CD1c-positive myeloid dendritic cell (primary cell): ENCODE measurements around the gene SLC17A9.
A peak's percentile ranks its signal among the peaks of the same experiment; 100 is the strongest.

ENCODE experiments used
- DNase-seq: peaks from one replicate; pipeline ENCODE4 v3.0.0-alpha.2; 2016; ENCODE audit errors: extremely low spot score

Gene SLC17A9

DNA sequence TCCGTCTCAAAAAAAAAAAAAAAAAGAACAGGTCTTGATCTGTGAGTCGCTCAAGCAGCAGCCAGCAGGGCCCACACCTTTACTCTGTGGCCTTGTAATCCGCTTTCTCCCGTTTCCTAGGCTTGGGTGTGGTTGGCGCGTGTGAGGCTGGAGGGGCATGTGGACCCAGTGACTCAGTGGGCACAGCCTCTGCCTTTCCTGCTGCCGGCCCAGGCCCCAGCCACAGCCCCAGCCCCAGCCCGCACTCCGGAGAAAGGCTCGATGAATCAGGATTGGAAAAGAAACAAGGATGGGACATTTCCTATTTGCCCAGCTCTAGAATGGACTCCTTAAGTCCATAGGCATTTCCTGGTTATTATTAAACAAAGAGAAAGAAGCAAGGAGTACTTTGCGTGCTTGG, 50.0 kb downstream of the SLC17A9 start:
- no peak for DNase-seq

DNA sequence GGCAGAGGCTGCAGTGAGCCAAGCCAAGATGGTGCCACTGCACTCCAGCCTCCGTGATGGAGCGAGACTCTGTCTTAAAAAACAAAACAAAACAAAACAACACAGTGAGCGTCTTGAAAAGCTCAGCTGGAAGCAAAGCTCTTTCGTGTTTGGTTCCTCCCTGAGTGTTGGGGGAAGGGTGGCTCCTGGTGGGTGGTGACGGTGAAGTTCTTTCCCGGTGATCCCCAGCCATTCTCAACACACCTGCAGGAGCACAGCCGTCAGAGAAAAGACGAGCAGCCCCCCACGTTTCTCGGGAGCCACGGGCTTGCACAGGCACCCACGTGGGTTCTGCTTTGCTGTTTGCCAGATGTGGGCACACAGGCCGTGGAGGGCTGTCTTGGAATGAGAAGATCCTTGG, 51.0 kb downstream of the SLC17A9 start:
- DNase-seq, result no peak

DNA sequence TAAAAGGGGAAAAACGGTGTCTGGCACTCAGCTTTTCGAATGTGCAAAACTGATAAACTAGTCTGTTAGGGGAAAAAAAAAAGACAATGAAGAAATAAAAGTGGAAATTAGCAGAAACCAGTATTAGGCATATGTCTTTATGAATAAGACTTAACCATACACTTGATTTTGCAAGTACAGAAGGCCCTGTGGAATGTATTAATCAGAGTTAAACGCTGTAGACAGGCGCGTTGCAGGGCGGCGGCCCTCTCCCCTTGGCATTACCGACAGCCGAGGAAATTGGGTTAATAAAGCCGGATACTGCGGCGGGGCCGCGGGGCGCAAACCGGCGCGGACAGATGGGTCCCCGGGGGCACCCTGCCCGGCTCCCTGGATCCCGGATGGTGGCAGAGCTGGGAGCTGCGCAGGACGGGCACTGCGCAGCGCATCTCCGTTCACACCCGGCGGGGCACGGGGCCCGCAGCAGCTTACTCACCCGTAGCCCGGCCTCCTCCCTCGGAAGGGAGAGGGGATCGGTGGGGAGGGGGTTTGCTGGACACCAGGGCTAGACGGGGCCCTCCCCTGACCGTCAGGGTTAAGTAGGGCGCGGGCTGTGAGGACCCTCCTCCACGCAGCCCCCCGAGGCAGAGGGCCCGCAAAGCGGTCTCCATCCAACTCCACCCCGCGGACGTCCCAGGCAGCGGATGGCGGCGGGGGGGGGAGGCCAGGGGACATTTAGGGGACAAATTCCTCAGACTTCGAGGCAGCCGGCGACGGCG, 52.3 kb downstream of the SLC17A9 start:
- DNase-seq, result no peak

DNA sequence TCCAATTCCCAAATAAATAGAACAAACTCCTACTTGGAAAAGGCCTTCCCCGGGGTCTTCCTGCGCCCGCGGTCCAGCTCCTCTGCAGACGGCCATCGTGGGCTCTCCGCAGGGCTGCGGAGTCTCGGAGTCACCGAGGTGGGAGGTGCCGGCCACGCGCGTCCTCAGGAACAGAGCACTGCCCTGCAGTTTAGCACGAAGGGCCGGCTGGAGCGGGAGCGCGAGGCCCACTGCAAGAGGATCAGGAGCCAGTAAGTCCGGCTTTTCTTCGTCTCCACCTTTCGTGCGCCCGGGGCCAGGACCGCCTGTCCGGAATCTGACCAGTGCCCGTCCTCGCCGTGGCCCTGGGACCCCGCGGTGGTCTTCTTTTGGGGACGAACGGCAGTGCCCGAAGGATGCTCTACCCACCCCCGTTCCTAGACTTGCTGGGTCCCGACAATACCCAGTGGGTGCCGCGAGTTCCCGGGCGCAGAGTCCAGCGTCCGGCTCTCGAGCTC, 52.9 kb downstream of the SLC17A9 start:
- no peak for DNase-seq

- DNase-seq, result peak; percentile 13
These were observed 53.5 kb downstream of the SLC17A9 start for GRCh38 chr20:63005862-63006539.

DNA sequence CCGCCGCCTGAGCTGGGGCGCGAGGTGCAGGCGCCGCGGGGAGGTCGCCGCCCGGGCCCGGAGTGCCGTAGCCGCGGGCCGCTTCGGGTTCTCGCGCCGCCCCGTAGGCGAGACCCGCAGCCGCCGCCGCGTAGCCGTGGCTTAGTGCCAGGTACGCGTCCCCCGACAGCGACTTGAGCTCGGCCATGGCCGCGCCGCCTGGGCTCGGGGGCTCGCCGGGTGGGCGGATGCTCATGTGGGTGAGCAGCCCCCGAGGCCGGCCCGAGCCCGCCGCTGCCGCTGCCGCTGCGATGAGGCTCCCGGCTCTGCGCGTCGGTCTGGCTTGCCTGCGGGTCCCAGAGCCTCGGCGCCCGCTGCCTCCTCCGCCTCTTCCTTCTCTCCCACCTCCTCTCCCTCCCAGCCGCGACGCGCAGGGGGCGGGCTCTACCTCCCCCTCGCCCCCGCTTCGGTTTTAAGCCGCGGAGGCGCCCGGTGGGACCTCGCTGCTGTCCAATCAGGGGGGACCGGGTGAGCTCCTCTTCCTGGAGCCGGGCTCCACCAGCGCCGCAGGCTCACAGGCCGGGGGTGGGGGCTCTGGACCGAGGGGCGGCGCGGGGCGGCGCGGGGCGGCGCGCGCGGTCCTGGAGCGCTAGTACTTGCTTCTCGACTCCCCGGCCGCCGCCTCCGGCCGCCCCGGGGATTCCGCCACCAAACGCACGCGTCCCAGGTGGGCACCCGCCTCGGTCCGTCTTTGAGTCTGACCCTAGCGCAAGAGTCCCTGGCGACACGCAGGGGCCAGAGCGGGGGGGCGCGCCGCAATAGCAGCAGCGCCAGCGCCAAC, 54.2 kb downstream of the SLC17A9 start, which contains the start of gene BHLHE23:
Gene BHLHE23 (minus strand): TSS at position 425 of the 820 bp plus-strand sequence. CDS start 190 bp downstream, at position 235.
- DNase-seq, result no peak

- DNase-seq, result no peak
These were observed 54.8 kb downstream of the SLC17A9 start for GRCh38 chr20:63007360-63007645.

DNA sequence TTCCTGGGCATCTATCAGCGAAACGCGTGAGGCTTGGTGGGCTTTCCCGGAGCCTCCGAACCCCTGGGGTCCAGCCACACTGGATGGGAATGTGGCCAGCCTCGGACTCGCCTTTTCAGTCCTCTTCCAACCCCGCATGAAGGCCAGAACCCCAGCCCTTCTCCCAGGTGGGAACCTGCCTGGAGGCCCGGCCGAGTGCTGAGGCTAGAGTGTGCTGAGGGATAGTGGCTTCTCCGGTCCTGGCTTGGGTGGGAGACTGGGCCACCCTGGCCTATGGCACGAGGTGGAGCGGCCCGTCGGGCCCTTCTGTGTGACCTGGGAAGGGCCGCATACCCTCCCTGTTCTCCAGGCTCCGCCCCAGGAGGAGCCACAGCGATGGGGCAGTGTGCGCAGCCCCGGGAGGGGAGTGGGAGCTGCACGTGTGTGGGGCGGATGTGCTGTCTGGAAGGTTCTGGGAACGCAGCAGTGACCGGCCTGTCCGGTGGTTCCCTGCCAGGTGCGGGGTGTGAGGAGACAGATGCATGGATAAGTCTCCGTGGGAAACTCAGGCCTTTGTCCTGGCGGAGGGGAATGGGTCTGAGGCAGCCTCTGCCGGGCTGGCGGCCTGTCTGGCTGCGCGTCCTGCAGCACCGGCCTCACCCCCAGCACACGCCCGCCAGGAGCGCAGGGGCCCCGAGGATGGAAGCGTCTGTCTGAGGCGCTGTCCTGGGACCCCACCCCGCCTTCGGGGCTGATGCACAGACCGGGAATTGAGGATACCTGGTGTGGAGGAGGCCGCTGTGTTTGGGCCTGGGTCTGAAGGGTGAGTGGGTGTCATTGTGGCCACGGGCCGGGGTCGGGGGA, 55.4 kb downstream of the SLC17A9 start:
- DNase-seq, result no peak

DNA sequence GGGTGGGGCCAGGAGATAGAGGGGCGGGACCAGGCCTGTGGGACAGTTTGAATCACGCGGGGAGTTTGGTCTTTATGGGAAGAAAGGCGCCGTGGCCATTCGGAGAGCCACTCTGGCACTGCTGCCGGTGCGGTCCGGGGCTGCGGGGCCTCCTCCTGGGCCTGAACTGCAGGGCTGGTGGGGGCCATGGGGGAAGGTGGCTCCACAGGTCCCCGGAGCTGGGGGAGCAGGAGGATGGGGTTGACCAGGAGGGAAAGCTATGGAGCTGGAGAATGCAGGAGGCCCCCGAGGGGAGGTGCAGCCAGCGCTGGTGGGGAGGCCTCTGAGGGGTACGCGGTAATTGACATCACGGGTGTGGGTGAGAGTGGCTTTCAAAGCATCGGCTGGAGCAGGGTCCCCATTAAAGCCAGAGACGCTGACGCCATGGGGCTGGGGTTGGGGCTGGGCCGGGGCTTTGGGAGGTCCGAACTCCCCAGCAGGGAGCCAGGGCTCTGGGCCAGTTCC, 56.1 kb downstream of the SLC17A9 start:
- no peak for DNase-seq

- peak; percentile 90 for DNase-seq
These were observed 56.8 kb downstream of the SLC17A9 start for GRCh38 chr20:63009045-63009961.

DNA sequence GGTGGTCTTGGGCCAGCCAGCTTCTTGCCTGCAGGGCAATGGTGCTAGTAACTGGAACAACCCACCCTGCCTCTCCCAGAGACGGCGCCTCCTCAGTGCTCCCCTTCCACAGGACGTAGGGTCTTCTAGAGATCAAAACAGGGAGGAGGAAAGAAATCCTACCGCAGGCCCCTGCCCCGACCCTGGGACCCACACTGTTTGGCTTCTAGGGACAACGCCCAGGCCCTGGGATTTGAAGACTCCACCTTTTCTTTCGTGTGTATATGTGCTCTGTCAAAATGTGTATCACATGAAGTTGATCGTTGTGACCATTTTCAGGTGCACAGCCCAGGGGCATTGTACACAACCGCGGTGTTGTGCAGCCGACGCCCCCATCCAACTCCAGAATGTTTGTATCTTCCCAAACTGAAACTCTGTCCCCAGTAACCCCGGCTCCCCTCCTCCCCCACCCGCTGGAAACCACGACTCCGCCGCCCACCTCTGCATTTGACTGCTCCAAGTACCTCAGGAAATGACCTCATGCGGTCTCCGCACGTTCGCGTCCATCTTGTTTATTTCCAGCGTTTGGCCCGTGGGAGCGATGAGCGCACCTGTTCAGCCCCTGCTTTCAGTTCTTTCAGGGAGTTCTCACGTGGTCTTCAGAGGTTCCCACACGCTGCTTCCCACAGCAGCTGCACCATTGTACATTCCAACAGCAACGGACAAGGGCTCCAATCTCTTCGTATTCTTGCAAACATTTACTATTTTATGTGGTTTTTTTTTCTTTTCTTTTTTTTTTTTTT, 57.7 kb downstream of the SLC17A9 start:
- peak; percentile 75 for DNase-seq

- DNase-seq, result no peak
These were observed 59.3 kb downstream of the SLC17A9 start for GRCh38 chr20:63011798-63012197.

GRCh38 chr20:63013207-63013606, 60.7 kb downstream of the SLC17A9 start:
- no peak for DNase-seq

DNA sequence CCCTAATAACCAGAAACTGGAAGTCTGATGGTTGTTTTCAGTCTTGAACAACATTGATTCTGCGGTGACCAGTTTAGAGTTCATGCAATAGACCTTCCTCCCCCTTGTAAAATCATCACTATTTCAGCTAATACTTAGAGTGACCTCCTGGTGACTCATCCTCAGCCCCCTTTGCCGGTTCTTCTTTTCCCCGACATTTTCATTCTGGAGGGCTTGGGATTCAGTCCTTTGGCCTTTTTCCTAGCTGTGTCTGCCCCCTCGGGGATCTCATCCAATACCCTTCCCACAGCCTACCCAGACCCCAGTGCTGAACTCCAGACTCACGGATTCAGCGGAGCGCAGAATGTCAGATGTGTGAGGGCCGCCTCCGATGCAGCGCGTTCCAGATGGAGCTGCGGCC, 61.8 kb downstream of the SLC17A9 start:
- no peak for DNase-seq

DNA sequence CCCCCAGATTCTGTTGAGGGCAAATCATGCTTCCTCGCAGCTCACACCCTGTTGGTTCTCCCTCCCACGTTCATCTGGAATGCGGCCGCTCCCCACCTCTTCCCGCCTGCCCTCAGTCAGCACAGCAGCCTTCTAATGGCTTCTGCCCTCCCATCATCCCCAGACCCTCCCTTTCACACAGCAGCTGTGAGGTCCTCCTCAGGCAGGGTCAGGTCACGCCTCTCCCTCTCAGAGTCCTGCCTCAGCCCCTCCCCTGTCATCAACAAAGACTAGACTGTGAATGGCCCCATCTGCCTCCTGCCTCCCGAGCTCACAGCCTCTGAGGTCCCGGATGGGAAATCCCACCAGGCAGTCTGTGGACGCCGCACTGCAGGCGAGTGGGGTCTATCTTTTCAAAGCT, 62.2 kb downstream of the SLC17A9 start:
- DNase-seq, result no peak

DNA sequence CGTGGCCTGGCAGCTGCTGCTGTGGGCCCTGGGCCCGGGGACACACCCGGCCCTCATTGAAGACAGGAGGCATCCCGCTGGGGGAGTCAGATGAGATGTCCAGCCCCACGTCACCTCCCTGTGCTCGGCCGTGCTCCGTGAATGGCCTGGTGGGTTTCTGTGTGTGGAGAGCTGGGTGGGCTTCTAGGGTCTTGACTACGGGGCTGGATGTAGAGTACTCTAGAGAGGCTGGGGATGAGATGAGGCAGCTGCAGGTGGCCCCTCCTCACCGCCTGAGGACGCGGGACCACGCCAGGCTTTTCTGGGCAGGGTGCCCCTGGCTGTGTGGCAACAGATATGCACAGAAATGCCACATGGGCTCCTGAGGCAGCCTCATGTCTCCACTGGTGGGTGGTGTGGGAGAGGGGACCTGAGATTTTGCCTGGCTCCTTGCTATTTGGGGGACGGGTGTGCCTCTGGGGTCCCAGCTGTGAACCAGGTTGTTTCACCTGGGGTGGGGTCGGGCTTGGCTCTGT, 62.7 kb downstream of the SLC17A9 start:
- DNase-seq, result no peak

GRCh38 chr20:63015662-63016361, 63.3 kb downstream of the SLC17A9 start:
- no peak for DNase-seq

- DNase-seq, result no peak
These were observed 64.1 kb downstream of the SLC17A9 start for GRCh38 chr20:63016514-63017075.
